HG03097 (cell line): ENCODE measurements around the gene PRDM2.
A peak's percentile ranks its signal among the peaks of the same experiment; 100 is the strongest.
"Not testable (repeated sequence)": the region's sequence is repeated elsewhere in the genome, so short reads cannot be mapped to it uniquely, and the experiment has no call there.

Experiments
- ATAC-seq: cut with Tn5 transposase; IDR thresholded peaks from one replicate; pipeline ENCODE4 v1.9.1; 2021; ENCODE audit not compliant: unreplicated experiment, low FRiP score

PRDM2 gene

DNA sequence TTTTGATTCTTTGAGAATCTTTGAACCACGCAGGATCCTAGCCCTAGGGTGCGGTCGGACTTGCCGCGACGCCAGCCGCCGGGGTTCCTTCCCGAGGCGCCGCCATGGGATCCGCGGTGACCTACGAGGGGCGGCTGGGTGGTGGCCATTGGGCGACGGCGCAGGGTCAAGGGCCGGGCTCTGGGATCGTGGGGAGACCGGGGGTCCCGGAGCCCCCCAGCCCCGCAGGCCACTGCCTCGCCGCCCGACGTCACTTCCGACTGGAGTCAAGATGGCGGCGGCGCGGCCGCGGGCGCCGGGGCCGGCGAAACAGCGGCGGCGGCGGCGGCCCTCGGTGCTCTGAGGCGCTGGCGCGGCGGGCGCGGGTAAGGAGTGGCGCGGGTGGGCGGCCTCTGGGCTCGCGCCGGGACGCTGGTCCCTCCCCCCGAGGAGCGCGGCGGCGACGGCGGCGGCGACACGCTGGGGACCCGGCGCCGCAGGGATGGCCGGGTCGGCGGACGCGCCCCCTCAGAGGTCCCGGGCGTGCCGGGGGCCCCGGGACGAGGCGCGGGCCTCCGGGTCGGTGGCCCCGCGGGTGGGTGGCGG is at the start of gene PRDM2:
TSS of gene PRDM2 (plus strand) at position 253 of the 585 bp plus-strand sequence. CDS start 15,418 bp downstream, outside the sequence.
- peak; percentile 30 for ATAC-seq

DNA sequence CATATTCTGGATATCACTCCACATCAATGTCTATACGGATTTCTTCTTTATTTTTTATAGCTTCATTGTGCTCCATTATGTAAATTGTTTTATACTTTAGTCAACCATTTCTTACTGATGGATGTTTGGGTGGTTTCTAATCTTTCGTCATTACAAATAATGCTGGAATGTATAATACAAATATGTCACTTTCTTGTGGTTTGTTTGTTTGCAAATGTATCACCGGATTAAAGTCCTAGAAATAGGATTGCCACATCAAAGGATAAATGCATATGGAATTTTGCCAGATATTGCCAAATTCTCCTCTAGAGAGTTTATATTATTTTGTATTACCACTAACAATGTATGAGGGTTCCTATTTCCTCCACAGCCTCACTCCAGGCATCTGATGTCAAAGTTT is 48.7 kb upstream of the PRDM2 start:
- no peak for ATAC-seq

DNA sequence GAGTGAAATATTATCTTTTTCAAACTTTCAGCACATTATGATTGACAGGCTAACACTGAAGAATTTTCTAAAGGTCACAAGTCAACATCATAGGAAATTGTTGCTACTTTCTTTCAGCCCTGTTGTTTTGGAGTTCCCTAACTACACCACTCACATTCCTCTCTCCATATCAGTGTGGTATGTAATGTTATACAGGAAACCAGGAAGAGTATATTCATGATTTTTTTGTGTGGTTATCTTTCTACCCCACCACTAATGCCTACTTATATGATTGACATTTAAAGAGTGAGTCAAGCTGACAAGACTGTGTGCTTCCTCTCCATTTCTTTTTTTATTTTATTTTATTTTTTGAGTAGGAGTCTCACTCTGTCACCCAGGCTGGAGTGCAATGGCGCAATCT is 47.8 kb upstream of the PRDM2 start:
- ATAC-seq = no peak

DNA sequence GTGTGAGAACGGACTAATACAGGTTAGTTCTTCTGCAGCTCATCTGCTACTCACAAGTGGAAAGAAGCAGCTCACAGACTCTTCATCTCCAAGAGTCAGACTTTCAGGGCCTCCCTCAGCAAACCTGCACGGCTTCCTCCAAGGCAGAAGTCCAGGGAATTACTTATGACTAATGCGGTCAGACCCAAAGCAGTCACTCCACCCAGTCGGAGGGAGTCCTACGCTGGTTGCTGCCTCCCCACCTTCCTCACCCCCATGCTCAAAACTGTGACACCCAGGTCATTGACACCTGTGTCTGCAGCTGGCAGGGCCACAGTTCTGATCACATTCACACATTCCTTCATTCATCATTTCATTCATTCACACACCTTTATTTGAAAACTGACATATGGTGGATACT is 38.4 kb upstream of the PRDM2 start:
- ATAC-seq = no peak

DNA sequence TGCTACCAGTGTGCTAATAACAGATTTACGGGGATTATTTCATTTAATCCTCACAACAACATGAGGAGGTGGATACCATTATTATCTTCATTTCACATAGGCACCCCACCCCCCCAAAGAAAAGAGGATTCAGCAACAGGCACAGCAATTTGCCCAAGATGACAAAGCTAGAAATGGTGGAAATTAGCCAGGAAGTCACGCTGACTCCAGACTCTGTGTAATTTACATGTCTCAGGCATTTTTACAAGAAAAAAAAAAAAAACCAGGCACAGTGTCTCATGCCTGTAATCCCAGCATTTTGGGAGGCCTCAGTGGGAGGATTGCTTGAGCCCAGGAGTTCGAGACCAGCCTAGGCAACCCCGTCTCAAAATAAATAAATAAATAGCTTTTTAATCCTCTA is 37.5 kb upstream of the PRDM2 start:
- no peak for ATAC-seq

GRCh38 chr1:13663969-13664368 is 36.0 kb upstream of the PRDM2 start:
- no peak for ATAC-seq

GRCh38 chr1:13664451-13664850 is 35.5 kb upstream of the PRDM2 start:
- ATAC-seq = no peak

GRCh38 chr1:13666317-13666716 is 33.7 kb upstream of the PRDM2 start:
- ATAC-seq = no peak

GRCh38 chr1:13667691-13668090 is 32.3 kb upstream of the PRDM2 start:
- ATAC-seq = no peak

DNA sequence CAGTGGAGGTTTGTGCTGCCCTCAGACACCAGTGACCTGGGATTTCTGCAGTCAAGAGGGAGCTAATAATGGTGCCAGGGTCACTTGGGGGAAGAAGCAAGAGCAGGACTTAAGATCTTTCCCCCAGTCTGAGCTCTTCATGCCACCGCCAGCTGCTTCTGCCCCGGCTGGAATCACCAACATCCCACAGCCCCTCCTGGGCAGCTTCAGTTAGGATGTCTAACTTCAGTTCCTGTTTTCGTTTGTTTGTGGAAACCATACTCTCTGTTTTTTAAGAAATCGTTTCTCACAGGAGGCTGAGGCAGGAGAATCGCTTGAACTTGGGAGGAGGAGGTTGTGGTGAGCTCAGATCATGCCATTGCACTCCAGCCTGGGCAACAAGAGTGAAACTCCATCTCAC is 25.6 kb upstream of the PRDM2 start:
- ATAC-seq = no peak

DNA sequence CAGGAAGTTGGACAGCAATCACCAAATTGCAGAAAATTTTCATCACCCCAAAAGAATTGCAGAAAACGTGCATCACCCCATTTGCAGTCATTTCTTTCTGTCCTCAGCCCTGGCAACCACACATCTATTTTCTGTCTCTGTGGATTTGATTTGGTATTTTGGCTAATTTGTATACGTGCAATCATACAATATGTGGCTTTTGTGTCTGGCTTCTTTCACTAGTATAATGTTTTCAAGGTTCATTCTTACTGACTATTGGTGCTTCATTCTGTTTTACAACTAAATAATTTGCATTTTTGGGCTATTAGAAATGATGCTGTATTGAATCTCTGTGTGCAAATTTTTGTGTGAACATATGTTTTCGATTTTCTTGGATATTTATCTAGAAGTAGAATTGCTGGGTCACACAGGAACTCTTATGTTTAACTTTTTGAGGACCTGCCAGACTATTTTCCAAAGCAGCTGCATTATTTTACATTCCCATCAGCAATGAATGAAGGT is 24.8 kb upstream of the PRDM2 start:
- ATAC-seq = no peak

GRCh38 chr1:13677896-13678295 is 22.1 kb upstream of the PRDM2 start:
- no peak for ATAC-seq

DNA sequence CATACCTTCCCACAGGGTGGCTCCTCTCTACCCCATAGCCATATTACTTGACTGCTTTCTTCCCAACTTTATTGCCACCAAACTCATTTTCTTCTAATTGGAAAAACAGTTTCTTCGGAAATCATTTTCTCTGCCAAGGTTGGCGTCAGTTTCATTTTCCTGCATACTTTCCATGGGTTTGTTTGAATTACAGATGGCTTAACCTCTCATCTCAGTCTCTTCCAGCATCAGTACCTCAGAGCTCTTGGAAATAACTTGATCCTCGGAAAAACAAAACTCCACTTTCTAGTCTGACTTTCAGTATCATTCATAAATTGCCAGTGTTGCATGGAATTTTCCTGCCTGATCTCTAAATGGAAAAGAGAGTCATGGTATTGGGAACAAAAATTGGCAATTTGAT is 20.3 kb upstream of the PRDM2 start:
- ATAC-seq = no peak

GRCh38 chr1:13680609-13681008 is 19.4 kb upstream of the PRDM2 start:
- ATAC-seq = not testable (repeated sequence)

GRCh38 chr1:13681921-13682320 is 18.1 kb upstream of the PRDM2 start:
- ATAC-seq = no peak

- no peak for ATAC-seq
These were observed 17.5 kb upstream of the PRDM2 start for GRCh38 chr1:13682444-13682843.

DNA sequence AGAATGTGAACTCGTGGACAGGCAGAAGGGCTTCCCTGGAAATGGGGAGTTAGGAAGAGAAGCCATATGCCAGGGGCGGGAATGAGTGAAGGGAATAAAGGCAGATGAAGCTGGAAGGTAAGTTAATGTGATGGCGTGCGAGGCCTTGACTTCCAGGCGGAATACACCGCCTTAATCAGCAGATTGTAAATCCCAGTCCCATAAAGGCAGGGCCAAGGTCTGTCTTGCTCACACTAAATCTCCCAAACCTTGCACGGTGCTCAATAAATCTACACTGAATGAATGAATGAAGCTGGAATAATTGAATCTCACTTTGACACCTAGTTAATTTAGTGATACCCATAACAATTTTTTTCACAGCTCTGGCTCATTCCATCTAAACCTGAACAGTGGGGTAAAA is 16.8 kb upstream of the PRDM2 start:
- ATAC-seq = no peak

DNA sequence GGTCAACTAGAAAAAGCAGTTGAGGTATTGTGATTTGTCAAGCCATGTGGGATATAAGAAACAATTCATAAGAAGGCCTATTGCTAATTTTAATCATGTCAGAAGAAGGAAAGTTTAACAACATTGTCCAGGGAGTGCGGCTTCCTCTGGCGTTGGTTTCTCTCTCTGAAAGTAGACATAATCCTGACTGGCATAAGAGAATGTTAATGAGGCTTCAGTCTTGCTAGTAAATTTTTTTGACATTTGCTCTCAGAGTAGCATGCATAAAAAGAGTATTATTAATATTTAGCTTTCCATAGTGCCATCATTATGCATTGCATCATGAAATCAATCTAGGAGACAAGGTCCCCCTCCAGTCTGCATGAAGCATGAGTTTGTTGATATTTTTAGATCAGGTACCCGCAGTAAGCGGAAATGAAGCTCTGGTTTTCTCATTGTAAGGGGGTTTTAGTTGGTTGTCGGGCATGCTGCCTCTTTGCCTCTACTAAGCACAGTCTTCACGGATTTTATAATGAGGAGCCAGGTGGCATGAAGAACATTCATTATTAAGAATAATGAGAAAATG is 12.8 kb upstream of the PRDM2 start:
- ATAC-seq = no peak

DNA sequence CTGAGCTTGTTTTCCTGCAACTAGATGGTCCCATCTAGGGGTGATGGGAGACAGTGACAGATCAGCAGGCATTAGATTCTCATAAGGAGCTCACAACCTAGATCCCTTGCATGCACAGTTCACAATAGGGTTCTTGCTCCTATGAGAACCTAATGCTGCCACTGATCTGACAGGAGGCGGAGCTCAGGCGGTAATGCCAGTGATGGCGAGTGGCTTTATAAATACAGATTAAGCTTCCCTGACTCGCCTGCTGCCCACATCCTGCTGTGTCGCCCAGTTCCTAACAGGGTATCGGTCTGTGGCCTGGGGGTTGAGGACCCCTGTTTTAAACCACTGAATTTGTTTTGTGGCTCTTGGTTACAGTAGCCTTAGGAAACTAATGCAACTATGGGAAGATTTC is 6.9 kb upstream of the PRDM2 start:
- not testable (repeated sequence) for ATAC-seq

DNA sequence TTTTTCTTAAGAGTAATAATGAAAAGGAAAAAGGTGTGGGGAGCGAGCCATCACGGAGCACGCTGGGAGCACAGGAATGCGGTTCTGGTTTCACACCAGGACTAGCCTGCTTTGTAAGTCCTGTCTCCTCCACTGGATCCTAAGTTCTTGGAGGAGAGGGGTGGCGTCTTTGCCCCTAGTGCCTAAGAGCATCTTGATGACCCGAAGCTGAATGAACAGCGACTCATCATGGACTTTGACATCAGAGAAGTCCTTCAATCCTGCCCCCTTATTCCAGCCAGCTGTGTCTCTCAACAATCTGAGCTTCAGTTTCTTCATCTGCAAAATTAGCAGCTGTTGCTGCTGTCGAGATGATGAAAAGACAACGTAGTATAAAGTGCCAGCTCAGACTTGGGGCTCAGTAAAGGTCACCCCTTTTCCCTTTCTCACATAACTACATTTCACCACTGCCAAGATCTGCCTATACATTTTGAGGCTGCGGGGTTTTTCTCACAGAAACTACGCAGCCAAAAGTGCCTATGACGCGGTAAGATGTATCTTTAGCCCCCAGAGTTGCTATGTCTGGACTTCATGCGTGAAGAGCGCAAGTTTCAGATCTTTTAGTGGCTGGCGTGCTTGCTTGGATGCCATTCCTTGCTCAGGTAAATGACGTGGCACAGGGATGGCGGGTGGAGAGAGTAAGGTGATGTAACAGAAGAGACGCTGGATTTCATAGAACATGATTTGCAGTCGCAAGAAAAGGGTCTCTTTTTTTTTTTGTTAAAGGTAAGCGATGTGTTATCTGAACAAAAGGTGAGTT is 4.9 kb upstream of the PRDM2 start:
- no peak for ATAC-seq

- no peak for ATAC-seq
These were observed 2.2 kb upstream of the PRDM2 start for GRCh38 chr1:13697738-13698137.

- no peak for ATAC-seq
These were observed 478 bp upstream of the PRDM2 start for GRCh38 chr1:13699510-13699909.
